Measurements from ENCODE around the gene LYG1. TPM values are rescaled to one million over a fixed set of nuclear protein-coding genes. Genes with fewer than 3 reads are reported as not detected.
"Not testable (repeated sequence)": the region's sequence is repeated elsewhere in the genome, so short reads cannot be mapped to it uniquely, and the experiment has no call there.

The LYG1 gene
- total and polyA plus RNA-seq, 10 donors: 0.47 to 5.3 (median 2.3) TPM; not detected in 1

DNA sequence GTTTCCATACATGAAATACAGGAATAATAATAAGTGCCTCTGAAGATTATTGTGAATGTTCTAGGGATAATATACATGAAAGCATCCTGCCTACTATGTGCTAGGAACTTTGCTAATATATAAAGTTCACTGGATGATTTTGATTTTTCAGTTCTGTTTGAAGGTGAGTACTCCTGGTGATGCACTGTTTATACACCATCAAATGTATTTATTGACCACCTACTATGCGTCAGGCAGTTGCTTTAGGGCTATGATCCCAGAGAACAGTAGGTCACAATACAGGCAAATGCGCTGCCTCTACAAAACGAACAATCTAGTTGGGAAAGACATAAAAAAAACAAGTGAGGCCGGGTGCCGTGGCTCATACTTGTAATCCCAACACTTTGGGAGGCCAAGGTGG, 24.4 kb upstream of the LYG1 start:
- intact Hi-C loops (cut with DNase I; ENCODE audit: low total_unique reads): no loop called here
- no peak for DNase-seq
- H3K4me3 ChIP-seq: no peak overlapping the region
- H3K9me3 ChIP-seq: no peaks in the 10 kb centered on the region
- H3K4me1 ChIP-seq: peaks cover 0 to 2% (median 0%) of the 10 kb centered on the region in 6 donors
- no peak overlapping the region for H3K27ac ChIP-seq
- peaks cover 8 to 100% (median 96%) of the 10 kb centered on the region in 6 donors for H3K36me3 ChIP-seq
- no peaks in the 10 kb centered on the region for H3K27me3 ChIP-seq (replicated peaks in 1 of 7)
- WGBS, 5 donors: 95 to 97% (median 96%) methylated on average over 5 of the region's 5 CpGs
- TF ChIP-seq, protein P1, sequence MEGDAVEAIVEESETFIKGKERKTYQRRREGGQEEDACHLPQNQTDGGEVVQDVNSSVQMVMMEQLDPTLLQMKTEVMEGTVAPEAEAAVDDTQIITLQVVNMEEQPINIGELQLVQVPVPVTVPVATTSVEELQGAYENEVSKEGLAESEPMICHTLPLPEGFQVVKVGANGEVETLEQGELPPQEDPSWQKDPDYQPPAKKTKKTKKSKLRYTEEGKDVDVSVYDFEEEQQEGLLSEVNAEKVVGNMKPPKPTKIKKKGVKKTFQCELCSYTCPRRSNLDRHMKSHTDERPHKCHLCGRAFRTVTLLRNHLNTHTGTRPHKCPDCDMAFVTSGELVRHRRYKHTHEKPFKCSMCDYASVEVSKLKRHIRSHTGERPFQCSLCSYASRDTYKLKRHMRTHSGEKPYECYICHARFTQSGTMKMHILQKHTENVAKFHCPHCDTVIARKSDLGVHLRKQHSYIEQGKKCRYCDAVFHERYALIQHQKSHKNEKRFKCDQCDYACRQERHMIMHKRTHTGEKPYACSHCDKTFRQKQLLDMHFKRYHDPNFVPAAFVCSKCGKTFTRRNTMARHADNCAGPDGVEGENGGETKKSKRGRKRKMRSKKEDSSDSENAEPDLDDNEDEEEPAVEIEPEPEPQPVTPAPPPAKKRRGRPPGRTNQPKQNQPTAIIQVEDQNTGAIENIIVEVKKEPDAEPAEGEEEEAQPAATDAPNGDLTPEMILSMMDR (IDR thresholded peaks at IDR 0.05 in 8 of 11, conservative IDR thresholded peaks at IDR 0.05 in 3 of 11): no peak
- TF ChIP-seq POLR2AphosphoS5 (IDR thresholded peaks at IDR 0.05) (no peak), POLR2A (IDR thresholded peaks at IDR 0.05) (no peak)

DNA sequence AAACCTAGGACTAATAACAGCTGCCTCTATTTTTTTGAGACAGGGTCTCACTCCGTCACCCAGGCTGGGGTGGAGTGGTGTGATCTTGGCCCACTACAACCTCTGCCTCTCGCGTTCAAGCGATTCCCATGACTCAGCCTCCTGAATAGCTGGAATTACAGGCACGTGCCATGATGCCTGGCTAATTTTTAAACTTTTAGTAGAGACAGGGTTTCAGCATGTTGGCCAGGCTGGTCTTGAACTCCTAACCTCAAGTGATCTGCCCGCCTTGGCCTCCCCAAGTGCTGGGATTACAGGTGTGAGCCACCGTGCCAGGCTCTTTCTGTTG, 16.8 kb upstream of the LYG1 start:
- H3K27ac ChIP-seq; H3K27me3 ChIP-seq (replicated peaks in 1 of 7); DNase-seq; H3K4me1 ChIP-seq; intact Hi-C loops (cut with DNase I; ENCODE audit: low total_unique reads); H3K4me3 ChIP-seq: not testable (repeated sequence)
- WGBS, 5 donors: 98 to 100% (median 99%) methylated on average over 7 of the region's 7 CpGs
- H3K36me3 ChIP-seq: peaks cover 2 to 64% (median 60%) of the 10 kb centered on the region in 6 donors
- peaks cover 0 to 13% (median 8%) of the 10 kb centered on the region in 8 donors for H3K9me3 ChIP-seq

DNA sequence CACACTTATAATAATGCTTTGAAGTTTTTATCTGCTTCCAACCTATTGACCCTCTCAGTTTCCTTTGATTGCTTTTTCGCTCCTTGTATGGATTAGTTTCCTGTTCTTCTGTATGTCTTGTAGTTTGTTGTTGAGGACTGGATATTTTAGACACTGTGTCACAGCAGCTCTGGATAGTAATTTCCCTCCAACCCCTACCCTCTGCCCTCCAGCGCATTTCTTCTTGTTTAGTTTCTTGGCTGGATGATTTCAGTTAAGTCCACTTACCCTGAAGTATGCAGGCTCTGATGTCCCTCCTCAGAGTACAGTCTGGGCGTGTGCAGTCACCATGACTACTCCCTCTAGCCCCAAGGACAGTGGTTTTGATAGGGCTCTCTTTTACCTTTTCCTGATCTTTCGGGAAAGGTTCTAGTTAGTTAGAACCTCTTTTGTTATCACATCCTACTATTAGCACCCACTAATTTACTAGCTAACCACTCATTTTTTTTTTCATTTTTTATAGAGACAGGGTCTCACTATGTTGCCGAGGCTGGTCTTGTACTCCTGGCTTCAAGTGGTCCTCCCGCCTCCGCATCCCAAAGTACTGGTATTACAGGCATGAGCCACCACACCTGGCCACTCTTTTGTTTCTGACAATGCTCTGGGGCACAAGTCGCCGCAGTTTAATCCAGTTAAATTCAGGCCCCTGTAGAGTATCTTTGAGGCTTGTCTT, 16.3 kb upstream of the LYG1 start:
- Histone ChIP-seq H3K4me3 (no peak overlapping the region), H3K9me3 (peaks cover 0 to 13% (median 8%) of the 10 kb centered on the region in 8 donors), H3K4me1 (no peaks in the 10 kb centered on the region), H3K27ac (no peak overlapping the region), H3K27me3 (replicated peaks in 1 of 7) (no peaks in the 10 kb centered on the region), H3K36me3 (peaks cover 2 to 58% (median 54%) of the 10 kb centered on the region in 6 donors)
- no peak for DNase-seq
- TF ChIP-seq POLR2AphosphoS5 (IDR thresholded peaks at IDR 0.05) (no peak), POLR2A (IDR thresholded peaks at IDR 0.05) (no peak)
- TF ChIP-seq, protein P1 (IDR thresholded peaks at IDR 0.05 in 8 of 11, conservative IDR thresholded peaks at IDR 0.05 in 3 of 11): no peak
- 97 to 99% (median 98%) methylated on average over 9 of the region's 9 CpGs for WGBS, 5 donors
- intact Hi-C loops (cut with DNase I; ENCODE audit: low total_unique reads): no loop called here

DNA sequence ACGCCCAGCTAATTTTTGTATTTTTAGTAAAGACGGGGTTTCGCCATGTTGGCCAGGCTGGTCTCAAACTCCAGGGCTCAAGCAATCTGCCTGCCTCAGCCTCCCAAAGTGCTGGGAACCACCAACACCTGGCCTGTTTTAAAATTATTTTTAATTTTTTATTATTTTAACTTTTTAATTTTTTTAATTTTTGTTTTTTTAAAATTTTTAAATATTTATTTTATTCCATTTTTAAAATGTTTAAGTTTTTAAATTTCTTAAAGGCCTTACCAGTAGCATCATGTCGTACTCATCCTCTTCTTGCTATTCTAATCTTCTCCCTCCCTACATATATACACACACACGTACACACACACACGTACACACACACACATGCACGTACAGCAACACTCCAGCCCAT, 1.4 kb downstream of the LYG1 start:
- H3K27ac ChIP-seq: no peak overlapping the region
- H3K36me3 ChIP-seq: peaks cover 0 to 30% (median 5%) of the 10 kb centered on the region in 6 donors
- no peak for DNase-seq
- no peak for TF ChIP-seq POLR2AphosphoS5 (IDR thresholded peaks at IDR 0.05)
- no peak for TF ChIP-seq POLR2A (IDR thresholded peaks at IDR 0.05)
- TF ChIP-seq, protein P1 (IDR thresholded peaks at IDR 0.05 in 8 of 11, conservative IDR thresholded peaks at IDR 0.05 in 3 of 11): no peak
- H3K9me3 ChIP-seq: peaks cover 0 to 8% (median 0%) of the 10 kb centered on the region in 8 donors
- intact Hi-C loops (cut with DNase I; ENCODE audit: low total_unique reads): no loop called here
- 95 to 98% (median 96%) methylated on average over 7 of the region's 7 CpGs for WGBS, 5 donors
- no peak overlapping the region for H3K4me3 ChIP-seq
- H3K4me1 ChIP-seq: no peaks in the 10 kb centered on the region
- no peaks in the 10 kb centered on the region for H3K27me3 ChIP-seq (replicated peaks in 1 of 7)
